GM19395 (cell line): ENCODE results near the gene HUWE1.

Source experiments
- ATAC-seq: cut with Tn5 transposase; IDR thresholded peaks from one replicate; pipeline ENCODE4 v1.9.1; 2021; ENCODE audit warnings: mild to moderate bottlenecking, moderate library complexity; ENCODE audit not compliant: unreplicated experiment

Gene HUWE1

DNA sequence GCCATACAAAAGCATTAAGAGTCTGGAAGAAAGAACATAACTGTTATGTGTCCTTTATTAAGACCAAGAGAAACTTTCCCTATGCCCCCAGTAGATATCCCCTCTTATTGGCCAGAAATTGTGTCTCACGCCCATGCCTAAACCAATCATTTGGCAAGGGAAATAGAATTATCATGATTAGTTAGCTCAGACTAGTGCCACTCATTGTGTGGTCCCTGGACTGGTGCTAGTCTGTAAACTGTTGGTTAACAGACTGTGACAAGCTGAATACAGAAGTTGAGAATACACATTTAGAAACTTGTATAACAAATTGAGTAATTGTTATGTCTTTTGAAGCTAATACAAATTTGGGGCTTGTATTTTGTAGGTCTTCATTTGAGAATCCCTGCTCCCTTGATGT lies 8.1 kb upstream of the HUWE1 start:
- ATAC-seq: no peak

DNA sequence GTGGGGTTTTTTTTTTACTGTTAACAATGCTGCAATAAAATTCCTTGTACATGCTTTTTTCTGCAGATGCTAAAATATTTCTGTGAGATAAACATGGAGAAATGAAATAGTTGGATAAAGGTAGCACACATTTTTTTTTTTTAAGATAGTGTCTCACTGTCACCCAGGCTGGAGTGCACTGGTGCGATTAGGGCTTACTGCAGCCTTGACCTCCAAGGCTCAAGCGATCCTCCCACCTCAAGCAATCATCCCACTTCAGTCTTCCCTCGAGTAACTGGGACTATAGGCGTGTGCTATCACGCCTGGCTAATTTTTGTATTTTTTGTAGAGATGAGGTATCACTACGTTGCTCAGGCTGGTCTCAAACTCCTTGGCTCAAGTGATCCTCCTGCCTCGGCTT lies 1.8 kb upstream of the HUWE1 start:
- no peak for ATAC-seq

DNA sequence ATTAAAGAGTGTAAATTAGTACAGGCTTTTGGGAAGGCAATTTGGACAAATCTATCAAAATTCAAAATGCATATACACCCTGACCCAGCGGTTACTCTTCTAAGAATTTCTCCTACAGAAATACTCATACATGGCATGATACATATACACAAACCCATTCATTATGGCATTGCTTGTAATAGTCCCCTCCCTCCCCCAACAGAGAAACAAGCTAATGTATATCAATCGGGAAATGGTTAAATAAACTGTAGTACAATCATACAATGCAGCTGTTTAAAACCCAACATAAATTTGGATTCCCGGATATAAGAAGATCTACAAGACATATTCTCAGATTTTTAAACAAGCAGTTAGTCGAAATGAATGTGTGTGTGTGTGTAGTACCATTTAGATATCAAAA lies 808 bp downstream of the HUWE1 start:
- no peak for ATAC-seq

DNA sequence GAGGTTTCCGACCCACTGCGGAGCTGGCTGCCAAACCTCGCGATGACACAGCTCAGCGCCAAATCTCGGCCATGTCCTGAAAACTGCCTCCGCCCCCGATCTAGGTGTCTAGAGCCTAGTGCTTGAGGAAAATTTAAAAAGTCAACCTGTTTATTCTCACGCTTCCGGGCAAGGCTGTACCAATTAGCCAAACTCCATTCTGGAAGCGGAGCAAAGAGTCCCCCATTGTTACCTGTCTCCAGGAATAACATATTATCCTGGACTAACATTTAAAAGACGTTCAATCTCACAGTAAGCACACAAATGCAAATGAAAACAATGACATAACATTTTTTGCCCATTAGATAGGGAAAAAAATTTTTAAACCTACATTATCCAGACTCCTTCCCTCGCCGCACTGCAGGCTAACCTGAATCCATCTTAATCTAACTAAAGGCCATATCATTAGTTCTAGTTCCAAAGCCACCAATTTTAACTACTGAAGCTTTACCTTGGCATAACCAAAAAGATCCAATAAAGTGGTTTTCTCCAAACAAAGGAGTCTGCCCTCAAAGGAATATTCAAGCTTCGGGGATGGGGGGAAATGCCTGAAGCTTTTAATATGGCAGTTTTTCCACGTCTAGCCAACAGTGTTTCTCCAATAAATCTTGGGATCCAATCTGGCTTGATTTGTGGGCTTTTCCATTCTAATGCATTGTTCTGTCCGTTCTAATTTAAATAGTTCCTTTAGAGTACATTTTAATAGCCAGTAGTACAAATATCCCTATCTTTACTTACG lies 1.9 kb downstream of the HUWE1 start:
- ATAC-seq: peak; percentile 64

DNA sequence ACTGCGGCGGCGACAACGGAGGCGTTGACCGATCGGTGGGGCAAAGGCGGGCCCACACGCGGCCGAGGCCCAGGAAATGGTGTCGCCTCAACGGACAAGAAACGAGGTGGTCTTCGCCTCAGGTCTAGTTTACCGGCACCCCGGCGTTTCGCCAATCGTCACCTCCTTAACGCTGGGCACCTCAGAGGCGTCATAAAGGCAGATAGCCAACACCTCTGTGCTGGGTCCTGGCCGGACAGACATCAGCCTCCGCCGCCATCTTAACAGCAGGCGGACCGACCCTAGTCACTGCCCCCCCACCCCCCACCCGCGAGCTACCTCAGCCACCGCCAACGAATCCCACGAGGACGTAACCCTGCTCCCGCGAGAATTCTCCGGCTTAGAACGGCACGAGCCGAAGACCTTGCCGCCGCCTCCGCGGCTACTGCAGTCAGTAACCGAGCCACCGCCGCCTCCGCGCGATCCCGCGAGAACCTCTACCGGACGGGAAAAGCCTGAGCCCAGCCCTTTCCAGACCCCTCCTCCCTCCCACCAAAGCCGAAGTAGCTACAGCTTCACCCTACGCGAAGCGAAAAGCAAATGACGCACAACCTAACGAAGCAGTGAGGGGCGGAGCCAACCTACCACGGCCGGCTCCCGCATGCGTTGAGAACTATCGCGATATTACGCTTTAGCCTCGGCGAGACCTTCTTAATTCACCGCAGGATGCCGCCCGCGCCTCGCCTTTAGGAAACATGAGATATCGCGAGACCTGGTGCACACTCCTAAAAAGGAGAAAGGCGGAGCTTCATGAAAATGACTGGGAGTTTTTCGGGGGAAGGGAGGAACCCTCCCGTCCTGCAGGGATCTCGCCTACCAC lies 2.7 kb downstream of the HUWE1 start:
- peak; percentile 67 for ATAC-seq

DNA sequence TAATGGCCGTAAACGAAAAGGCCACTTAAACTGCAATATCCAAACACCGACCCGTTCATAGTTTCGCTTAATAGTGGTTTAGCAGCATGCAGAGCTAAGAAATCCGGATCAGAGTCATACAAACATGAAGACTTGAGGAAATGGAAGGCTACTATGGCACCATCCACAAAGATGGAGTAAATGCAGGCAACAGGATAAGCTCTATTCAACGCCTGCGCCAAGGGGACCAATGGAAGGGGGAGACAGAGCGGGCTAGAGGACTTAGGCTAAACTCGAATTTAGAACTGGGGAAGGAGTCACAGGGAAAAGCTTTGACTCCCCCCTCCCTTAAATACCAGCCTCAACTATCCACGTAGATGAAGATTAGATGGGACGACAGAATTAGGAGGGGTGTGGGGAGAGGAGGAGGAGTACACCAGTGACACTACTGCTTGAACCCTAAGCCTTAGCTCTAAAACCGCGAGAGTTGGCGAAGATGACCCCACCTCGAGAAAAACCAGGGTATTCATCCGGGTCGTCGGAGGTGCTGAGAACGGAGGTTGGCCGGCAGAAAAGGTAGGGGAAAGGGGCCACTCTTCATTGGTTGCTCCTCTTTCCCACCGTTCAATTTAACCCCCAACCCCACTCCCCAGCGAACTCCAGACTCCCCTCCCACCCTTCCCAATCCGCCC lies 3.5 kb downstream of the HUWE1 start:
- ATAC-seq: no peak

DNA sequence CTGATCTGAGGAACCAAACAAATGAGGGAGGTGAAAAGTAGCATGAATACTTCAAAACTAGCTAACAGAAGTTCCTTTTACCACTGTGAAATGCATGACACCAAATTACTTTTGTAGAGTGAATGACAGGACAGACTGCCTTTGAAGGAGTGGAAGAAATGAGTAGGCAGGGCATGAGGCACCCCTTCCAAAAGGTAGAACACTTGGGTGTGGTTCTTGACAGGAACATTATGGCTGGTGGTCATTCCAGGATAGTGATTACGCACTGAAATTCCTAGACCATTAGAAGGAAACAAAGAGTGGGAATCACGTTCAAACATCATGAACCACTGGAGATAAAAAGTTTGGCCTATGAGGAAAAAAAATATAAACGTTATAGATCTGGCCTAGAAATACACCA lies 4.9 kb downstream of the HUWE1 start:
- no peak for ATAC-seq

DNA sequence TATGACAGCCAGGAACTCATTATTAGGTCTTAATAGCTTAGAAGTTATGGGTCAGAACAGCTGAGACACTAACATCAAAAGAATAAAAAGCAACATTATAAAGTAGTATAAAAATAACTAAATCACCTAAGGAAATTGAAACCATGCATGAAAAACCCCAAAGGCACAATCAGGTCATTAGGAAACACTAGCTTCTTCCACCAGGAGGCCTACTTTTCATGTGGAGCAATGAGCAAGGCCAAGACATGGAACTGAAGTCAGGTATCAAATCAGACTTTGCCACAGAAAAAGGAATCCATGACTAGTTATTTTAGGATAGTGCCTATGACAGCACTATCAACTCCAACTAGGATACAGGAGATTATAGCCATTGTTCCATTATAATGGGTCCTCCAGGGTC lies 7.9 kb downstream of the HUWE1 start:
- ATAC-seq: no peak

DNA sequence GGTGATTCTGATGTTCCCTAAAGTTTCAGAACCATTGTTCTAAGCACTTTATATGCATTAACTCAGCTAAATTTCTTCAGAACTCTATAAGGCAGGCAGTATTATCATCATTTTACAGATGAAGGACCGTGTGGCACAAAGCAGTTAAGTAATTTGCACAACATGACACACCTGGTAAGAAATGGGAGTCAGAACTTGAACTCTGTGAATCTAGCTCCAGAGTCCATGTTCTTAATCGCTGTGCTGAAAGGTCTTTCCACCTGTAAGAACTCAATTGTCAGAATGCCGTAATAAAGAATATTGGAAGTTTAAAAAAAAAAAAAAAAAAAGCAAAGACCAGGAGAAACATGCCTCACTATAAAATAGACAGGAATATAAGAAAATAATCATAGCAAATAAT lies 9.2 kb downstream of the HUWE1 start:
- no peak for ATAC-seq

DNA sequence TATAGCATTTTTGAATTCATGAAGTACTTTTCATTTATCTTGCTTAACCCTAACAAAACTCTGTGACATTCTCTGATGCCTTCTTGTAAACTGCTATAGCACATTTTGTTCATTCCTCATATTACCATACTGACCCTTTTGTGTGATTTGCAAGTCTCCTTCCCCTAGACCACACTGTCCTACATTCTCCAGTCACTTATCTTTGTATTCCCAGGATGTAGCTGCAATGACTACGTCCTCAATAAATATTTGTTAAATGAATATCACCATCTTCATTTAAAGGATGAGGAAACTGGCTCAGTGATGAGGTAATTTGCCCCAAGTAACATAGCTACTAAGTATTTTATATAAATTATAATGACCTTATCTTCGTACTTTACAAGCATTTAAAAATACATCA lies 11.9 kb downstream of the HUWE1 start:
- no peak for ATAC-seq

DNA sequence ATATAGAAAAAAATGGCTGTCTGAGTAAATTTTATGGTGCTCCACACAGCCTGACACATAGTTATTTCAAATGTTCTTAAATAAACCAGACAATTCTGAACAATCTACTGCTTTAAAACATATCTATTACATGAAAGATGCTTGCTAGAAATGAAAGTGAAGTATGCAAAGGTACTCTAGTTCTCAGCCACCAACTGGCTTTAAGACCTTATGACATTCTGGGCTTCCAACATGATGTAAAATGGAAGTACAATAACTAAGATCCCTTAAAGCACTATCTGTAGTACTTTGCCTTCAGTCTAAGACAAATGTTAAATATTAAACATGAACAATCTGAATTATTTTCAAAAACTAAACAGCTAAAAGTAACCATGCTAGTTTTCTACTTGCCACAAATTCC lies 17.3 kb downstream of the HUWE1 start:
- no peak for ATAC-seq

DNA sequence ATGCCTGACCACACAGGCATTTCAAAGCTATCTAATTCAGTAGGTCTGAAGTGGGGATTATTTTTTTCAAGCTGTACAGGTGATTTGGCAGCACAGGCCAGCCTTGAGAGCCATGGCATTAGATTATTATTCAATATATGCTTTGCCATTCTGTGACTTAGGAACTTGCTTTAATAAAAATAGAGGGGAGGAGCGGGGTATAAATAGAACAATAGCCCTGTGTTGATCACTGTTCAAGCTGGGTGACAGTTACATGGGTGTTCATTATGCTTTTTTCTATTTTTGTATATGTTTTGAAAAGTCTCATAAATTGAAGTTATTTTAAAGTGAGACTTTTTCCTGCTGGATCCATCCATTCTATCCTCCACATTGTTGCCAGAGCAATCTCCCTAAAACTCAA lies 20.3 kb downstream of the HUWE1 start:
- no peak for ATAC-seq

DNA sequence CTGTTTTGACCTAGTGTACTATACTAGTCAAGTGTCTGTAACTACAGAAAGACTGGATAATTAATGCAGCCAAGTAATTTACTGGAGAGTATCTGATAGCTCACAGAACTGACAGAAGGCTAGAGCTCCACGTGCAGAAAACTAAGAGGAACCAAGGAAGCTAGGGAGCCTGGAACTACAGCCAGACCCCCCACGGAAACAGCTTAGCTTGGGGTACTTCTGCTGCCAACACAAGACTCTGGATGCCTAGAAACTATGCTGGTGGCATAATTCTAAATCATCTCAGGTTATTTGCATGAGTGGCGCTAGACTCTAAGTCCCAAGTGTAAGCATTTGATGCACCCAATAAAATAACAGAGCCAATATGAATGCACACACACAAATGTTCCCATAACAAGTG lies 26.5 kb downstream of the HUWE1 start:
- ATAC-seq: no peak

DNA sequence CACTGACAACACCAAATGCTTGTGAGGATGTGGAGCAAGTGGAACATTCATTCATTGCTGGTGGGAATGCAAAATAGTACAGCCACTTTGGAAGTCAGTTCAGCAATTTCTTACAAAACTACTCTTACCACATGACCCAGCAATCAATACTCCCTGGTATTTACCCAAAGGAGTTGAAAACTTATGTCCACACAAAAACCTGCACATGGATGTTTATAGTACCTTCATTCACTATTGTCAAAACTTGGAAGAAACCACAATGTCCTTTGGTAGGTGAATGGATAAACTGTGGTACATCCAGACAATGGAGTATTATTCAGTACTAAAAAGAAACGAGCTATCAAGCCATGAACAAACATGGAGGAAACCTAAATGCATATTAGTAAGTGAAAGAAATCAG lies 27.5 kb downstream of the HUWE1 start:
- no peak for ATAC-seq

DNA sequence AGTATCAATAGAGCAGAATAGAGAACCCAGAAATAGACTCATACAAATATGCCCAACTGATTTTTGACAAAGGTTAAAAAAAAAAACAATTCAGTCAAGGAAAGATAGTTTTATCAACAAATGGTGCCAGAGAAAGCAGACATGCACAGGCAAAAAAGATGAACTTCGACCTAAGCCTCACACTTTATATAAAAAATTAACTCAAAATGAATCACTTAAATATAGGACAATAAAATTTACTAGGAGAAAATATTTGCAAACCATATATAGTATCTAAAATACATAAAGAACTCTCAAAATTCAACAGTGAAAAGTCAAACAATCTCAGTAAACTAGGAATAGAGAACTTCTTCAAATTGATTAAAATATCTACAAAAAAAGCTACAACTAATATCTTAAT lies 29.7 kb downstream of the HUWE1 start:
- no peak for ATAC-seq

DNA sequence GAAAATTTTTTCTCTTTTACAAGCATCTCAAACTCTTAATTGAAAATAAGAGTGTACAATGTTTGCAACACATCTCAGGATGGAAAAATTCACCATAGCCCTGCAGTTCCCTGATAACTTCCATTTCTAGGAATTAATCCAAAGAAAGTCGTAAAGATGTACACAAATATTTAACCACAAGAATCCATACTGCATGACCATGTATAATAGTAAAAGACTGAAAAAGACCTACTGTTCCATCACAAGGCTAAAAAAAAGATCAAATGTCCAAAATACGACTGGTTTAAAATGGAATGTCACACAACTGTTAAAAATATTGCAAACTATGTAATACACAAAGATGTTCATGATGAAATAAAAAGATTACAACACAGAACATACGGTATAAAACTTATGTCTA lies 32.1 kb downstream of the HUWE1 start:
- no peak for ATAC-seq

DNA sequence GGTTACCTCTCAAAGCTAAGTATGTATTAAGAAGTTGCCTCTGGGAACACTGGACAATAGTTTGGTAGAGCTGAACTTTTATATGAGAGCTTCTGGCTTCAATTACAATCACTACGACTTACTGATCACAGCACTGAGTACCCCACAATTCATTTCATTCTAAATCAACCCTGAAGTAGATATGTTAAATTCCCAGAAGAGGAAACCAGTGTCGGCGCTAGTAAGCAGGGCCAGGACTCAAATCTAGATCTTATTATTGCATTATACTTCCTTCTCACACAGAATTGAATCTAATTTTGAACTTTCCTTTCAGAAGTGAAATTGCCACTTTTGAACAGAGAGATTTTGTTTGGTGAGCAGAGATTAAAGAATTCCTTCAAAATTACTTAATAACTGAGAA lies 41.8 kb downstream of the HUWE1 start:
- no peak for ATAC-seq

DNA sequence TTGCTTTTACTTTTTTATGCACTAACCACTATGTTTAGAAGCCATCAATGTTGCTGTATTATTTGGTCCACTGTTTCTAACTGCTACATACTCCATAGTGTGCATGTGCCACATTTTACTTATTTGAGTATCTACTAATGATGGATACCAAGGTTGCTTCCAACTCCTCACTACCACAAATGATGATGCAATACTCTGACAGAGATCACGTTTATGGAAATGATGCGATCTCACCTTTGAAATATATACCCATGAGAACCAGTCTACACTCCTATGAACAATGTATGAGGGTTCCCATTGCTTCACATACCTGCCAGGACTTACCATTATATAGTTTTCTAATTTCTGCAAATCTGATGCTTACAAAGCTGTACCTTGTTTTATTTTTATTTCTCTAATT lies 44.2 kb downstream of the HUWE1 start:
- no peak for ATAC-seq

DNA sequence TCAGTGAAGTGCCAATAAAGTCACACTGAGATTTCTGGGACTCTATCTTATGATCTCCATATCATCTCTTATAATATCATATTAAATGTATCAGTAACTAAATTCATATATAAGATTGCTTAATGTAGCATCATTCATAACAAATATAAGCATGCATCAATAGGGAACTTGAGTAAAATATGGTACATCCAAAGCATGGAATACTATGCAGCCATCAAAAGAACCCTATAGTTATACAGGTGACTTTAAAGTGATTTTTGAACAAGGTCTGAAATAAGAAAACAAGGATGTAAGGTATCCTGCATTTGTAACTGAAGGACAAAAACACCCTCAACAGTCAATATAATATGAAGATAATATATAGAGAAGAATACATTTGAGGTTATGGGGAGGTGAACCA lies 47.3 kb downstream of the HUWE1 start:
- ATAC-seq: no peak

DNA sequence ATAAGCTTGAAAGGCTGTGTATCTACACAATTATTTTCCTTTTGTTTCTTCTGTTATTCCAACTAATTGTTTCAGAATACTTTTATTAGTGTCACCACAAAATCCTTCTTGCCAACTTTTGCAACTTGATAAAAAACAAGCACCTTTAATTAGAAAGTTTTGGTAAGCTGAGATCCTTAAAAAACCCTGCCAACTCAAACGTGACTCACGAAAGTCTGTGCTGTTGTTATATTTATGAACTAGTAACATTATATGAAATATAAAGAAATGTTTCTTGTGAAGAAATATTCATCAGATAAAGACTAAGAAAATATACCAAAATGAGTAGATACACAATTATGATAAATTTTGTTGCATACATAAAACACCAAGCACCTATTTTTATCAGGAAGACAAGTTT lies 49.0 kb downstream of the HUWE1 start:
- no peak for ATAC-seq

DNA sequence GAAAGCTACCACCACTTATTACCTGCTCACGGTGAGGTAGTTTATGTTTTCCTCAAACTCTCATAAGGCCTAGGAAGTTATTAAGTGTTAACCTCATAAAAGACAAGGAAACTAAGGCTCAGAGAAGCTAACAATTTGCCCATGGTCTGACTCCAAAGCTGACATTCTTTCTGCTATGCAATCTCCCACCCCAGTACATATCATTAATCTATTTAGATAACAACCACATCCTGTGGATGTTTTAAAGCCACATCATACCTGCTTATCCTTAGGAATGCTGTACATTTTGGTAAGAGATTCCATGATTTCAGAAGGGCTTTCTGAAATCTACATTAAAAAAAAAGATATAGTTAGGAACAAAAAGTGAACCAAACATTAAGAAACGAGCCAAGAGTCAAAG lies 55.4 kb downstream of the HUWE1 start:
- no peak for ATAC-seq

DNA sequence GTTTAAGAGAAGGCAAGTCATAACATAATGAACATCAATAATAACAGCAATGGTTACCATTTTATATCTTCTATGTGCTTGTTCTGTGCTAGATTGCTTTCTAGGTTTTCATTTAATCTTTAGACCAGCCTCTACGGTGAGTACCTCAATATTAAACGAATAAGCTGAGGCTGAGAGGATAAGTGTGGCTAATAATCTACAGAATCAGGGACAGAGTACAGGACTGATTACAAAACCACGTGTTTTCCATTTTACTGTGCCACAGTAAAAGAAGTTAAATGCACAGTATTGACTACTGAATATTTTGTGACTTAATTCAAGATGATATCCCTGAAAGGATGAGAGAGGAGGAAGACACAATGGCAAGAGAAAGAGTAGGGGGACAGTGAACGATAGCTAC lies 56.3 kb downstream of the HUWE1 start:
- no peak for ATAC-seq
